HepG2 (cell line): ENCODE results near the gene SYNGR2. TPM values are rescaled to one million over a fixed set of nuclear protein-coding genes. Genes with fewer than 3 reads are reported as not detected.

Experiments
- ATAC-seq: fragments of 200-7000 bp; cut with Tn5 transposase; 3 replicates; pipeline ENCODE4 v1.9.1; 2020; ENCODE audit warnings: mild to moderate bottlenecking, moderate library complexity
- BruUV-seq: library from RNA; stranded (reverse); fragments of 400-500 nt; replicated peaks from 2 replicates; lab custom pipeline; 2021; lab: Mats Ljungman, UMichigan
- CTCF ChIA-PET: fragments of 300-600 bp; formaldehyde crosslinking; extraction: SDS; loops from one replicate; lab custom pipeline; 2021; ENCODE audit warnings: low total read pairs, inconsistent platforms, low intra/inter-chr PET ratio; lab: Yijun Ruan, JAX
- POLR2A ChIA-PET: fragments of 350-600 bp; sonication (Branson Sonifier 250); formaldehyde crosslinking; loops from one replicate; lab custom pipeline; 2020; ENCODE audit warnings: antibody characterized with exemption, inconsistent platforms; lab: Yijun Ruan, JAX
- DNase-seq: peaks from one replicate; pipeline ENCODE4 v3.0.0-alpha.2; 2015; ENCODE audit warnings: low spot score
- FAIRE-seq: peaks from 3 replicates; lab custom pipeline; 2011; peaks lifted over from hg19 to GRCh38; lab: Jason Lieb, UNC
- H2AFZ ChIP-seq: one replicate; pipeline ENCODE4 v1.6.1; 2011; ENCODE audit warnings: low read length, inconsistent platforms
- H3K27ac ChIP-seq: fragments of 300-600 bp; 3 replicates; pipeline ENCODE4 v1.8.0; 2011; ENCODE audit warnings: mixed run types, mild to moderate bottlenecking, mixed read lengths, low read length, inconsistent platforms; ENCODE audit not compliant: insufficient read depth; ENCODE audit errors: extremely low read length
- H3K27me3 ChIP-seq, 2 experiments: fragments of 200-600 bp in 1 of 2; 2 replicates in 1 of 2; 3 replicates in 1 of 2; pipeline versions ENCODE4 v1.6.0 to v1.8.0; 2011; ENCODE audit warnings: low read length in 2 of 2, mild to moderate bottlenecking in 2 of 2, moderate library complexity in 2 of 2, inconsistent platforms in 1 of 2; ENCODE audit not compliant: insufficient read depth in 2 of 2, control insufficient read depth in 1 of 2
- H3K36me3 ChIP-seq, 2 experiments: fragments of 200-600 bp in 1 of 2; replicated peaks in 1 of 2; 2 replicates in 1 of 2; 3 replicates in 1 of 2; pipeline versions ENCODE4 v1.5.1 to v1.8.0; 2011; ENCODE audit warnings: low read length in 2 of 2, inconsistent platforms in 1 of 2; ENCODE audit not compliant: insufficient read depth in 2 of 2, control insufficient read depth in 1 of 2
- H3K4me1 ChIP-seq: 2 replicates; pipeline ENCODE4 v1.5.1; 2012; ENCODE audit warnings: low read length, inconsistent platforms; ENCODE audit not compliant: insufficient read depth
- H3K4me2 ChIP-seq: 2 replicates; pipeline ENCODE4 v1.6.0; 2011; ENCODE audit warnings: low read depth, low read length, inconsistent platforms
- H3K4me3 ChIP-seq, 3 experiments: fragments of 200-600 bp in 1 of 3; sonication (generic), shearing (Covaris generic) in 1 of 3; replicated peaks in 1 of 3; 2 replicates each; pipeline ENCODE4 v1.5.1; 2011 to 2016; ENCODE audit warnings: low read length in 3 of 3, inconsistent platforms in 2 of 3, low read depth in 2 of 3, mild to moderate bottlenecking in 2 of 3, control low read depth in 1 of 3, mixed read lengths in 1 of 3; ENCODE audit not compliant: insufficient read depth in 1 of 3
- H3K79me2 ChIP-seq: one replicate; pipeline ENCODE4 v1.6.1; 2011; ENCODE audit warnings: low read length, inconsistent platforms; ENCODE audit not compliant: insufficient read depth
- H3K9ac ChIP-seq: 2 replicates; pipeline ENCODE4 v1.6.0; 2011; ENCODE audit warnings: mild to moderate bottlenecking, low read depth, low read length, inconsistent platforms; ENCODE audit not compliant: insufficient read depth
- H3K9me3 ChIP-seq: 2 replicates; pipeline ENCODE4 v1.5.1; 2012; ENCODE audit warnings: mild to moderate bottlenecking, low read length
- H4K20me1 ChIP-seq: 2 replicates; pipeline ENCODE4 v1.6.0; 2011; ENCODE audit warnings: inconsistent platforms, mild to moderate bottlenecking, low read length, moderate library complexity; ENCODE audit not compliant: insufficient read depth
- AGO1 ChIP-seq: fragments of 200-400 bp; formaldehyde crosslinking; IDR thresholded peaks from 2 replicates; pipeline ENCODE4 v1.6.1; 2017; ENCODE audit warnings: mild to moderate bottlenecking, low read depth, low read length, moderate library complexity; ENCODE audit not compliant: poor library complexity, severe bottlenecking
- MTF1 ChIP-seq: sonication (generic); formaldehyde crosslinking; IDR thresholded peaks from 2 replicates; pipeline ENCODE4 v1.5.0; 2020; ENCODE audit warnings: missing genetic modification reagents
- POLR2AphosphoS5 ChIP-seq: IDR thresholded peaks from 2 replicates; pipeline ENCODE4 v1.6.1; 2012; ENCODE audit warnings: low read depth, low read length
- RBM22 ChIP-seq: fragments of 200-400 bp; formaldehyde crosslinking; optimal IDR thresholded peaks from 2 replicates; pipeline ENCODE3; 2017; ENCODE audit warnings: mild to moderate bottlenecking, low read length, moderate library complexity
- ZNF232 ChIP-seq: sonication (generic); formaldehyde crosslinking; IDR thresholded peaks from 2 replicates; pipeline ENCODE4 v1.4.0; 2020; ENCODE audit warnings: missing genetic modification reagents, borderline replicate concordance
- ZNF891 ChIP-seq: sonication (generic); formaldehyde crosslinking; IDR thresholded peaks from 2 replicates; pipeline ENCODE4 v1.5.0; 2020; ENCODE audit warnings: mild to moderate bottlenecking, missing genetic modification reagents
- WGBS: methylation state at CpG from one replicate; pipeline ENCODE4 v1.1.6; 2017; ENCODE audit warnings: low lambda C conversion rate; 5-methylcytosine and 5-hydroxymethylcytosine counted together
- in situ Hi-C: cut with HindIII; loops from 2 replicates; pipeline ENCODE4 v1.10.0; 2017; ENCODE audit warnings: low pct_unique_long_range_greater_than_20kb; ENCODE audit not compliant: extremely low pct_ligation_motif_present
- intact Hi-C: fragments of 100-400 bp; cut with micrococcal nuclease; formaldehyde crosslinking; loops from one replicate; pipeline ENCODE4 v1.10.0; 2022; ENCODE audit not compliant: unreplicated experiment
- polyA plus RNA-seq, 8 experiments: library from polyadenylated mRNA; depleted of rRNA in 3 of 8; stranded (reverse) in 7 of 8; unstranded in 1 of 8; fragments of >200 nt; fragmentation: Illumina TruSeq in 4 of 8; extraction: Trizol in 4 of 8; gene quantifications; 2 replicates each; pipeline versions ENCODE4 v1.2.1 to v1.2.3, GENCODE V29; 2011 to 2016; ENCODE audit warnings: low read depth in 4 of 8, missing spikeins in 1 of 8, mixed read lengths in 1 of 8; ENCODE audit not compliant: insufficient read depth in 1 of 8
- total RNA-seq, 5 experiments: library from RNA; depleted of rRNA; stranded (reverse); fragments of >200 nt; fragmentation: Illumina TruSeq; extraction: Trizol; gene quantifications; 2 replicates each; pipeline ENCODE4 v1.2.3, GENCODE V29; 2016; ENCODE audit warnings: low read depth in 1 of 5
- TF ChIP-seq, protein P1 (sequence below): sonication (generic); formaldehyde crosslinking; IDR thresholded peaks from 2 replicates; pipeline ENCODE4 v1.4.0; 2020; ENCODE audit warnings: missing genetic modification reagents, mild to moderate bottlenecking, borderline replicate concordance
- TF ChIP-seq, protein P2 (sequence below): sonication (generic); formaldehyde crosslinking; IDR thresholded peaks from 2 replicates; pipeline ENCODE4 v1.5.0; 2020; ENCODE audit warnings: missing genetic modification reagents
- TF ChIP-seq, protein P3 (sequence below): sonication (generic); formaldehyde crosslinking; IDR thresholded peaks from 2 replicates; pipeline ENCODE4 v1.9.0; 2022; ENCODE audit warnings: low read depth, missing genetic modification reagents
- TF ChIP-seq, protein P4 (sequence below): sonication (generic); formaldehyde crosslinking; IDR thresholded peaks from 2 replicates; pipeline ENCODE4 v1.8.1; 2023; ENCODE audit warnings: mild to moderate bottlenecking, missing genetic modification reagents

SYNGR2 gene
- total and polyA plus RNA-seq, 2 of the 13 experiments (the other 11 are each of a cell fraction or from before 2014, with no cell fraction given) = 46.7 to 170 TPM

DNA sequence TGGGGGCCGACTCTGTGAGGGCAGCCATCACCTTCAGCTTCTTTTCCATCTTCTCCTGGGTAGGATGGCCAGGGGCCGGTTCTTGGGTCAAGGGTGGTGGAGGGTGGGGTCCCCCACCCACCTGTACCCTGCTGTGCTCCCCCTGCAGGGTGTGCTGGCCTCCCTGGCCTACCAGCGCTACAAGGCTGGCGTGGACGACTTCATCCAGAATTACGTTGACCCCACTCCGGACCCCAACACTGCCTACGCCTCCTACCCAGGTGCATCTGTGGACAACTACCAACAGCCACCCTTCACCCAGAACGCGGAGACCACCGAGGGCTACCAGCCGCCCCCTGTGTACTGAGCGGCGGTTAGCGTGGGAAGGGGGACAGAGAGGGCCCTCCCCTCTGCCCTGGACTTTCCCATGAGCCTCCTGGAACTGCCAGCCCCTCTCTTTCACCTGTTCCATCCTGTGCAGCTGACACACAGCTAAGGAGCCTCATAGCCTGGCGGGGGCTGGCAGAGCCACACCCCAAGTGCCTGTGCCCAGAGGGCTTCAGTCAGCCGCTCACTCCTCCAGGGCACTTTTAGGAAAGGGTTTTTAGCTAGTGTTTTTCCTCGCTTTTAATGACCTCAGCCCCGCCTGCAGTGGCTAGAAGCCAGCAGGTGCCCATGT, 3.3 kb downstream of the SYNGR2 start (continued):
- TF ChIP-seq, protein P1, sequence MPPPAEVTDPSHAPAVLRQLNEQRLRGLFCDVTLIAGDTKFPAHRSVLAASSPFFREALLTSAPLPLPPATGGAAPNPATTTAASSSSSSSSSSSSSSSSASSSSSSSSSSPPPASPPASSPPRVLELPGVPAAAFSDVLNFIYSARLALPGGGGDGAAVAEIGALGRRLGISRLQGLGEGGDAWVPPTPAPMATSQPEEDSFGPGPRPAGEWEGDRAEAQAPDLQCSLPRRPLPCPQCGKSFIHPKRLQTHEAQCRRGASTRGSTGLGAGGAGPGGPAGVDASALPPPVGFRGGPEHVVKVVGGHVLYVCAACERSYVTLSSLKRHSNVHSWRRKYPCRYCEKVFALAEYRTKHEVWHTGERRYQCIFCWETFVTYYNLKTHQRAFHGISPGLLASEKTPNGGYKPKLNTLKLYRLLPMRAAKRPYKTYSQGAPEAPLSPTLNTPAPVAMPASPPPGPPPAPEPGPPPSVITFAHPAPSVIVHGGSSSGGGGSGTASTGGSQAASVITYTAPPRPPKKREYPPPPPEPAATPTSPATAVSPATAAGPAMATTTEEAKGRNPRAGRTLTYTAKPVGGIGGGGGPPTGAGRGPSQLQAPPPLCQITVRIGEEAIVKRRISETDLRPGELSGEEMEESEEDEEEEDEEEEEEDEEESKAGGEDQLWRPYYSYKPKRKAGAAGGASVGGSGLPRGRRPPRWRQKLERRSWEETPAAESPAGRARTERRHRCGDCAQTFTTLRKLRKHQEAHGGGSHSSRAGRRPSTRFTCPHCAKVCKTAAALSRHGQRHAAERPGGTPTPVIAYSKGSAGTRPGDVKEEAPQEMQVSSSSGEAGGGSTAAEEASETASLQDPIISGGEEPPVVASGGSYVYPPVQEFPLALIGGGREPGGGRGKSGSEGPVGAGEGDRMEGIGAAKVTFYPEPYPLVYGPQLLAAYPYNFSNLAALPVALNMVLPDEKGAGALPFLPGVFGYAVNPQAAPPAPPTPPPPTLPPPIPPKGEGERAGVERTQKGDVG (CRISPR knock-in tag) = 0 out of 2 replicates have a peak, but pooled peaks have one; percentile 47
- TF ChIP-seq AGO1 (peak; percentile 5), POLR2AphosphoS5 (peak; percentile 15; the same call in 1 of the 2 replicates)

DNA sequence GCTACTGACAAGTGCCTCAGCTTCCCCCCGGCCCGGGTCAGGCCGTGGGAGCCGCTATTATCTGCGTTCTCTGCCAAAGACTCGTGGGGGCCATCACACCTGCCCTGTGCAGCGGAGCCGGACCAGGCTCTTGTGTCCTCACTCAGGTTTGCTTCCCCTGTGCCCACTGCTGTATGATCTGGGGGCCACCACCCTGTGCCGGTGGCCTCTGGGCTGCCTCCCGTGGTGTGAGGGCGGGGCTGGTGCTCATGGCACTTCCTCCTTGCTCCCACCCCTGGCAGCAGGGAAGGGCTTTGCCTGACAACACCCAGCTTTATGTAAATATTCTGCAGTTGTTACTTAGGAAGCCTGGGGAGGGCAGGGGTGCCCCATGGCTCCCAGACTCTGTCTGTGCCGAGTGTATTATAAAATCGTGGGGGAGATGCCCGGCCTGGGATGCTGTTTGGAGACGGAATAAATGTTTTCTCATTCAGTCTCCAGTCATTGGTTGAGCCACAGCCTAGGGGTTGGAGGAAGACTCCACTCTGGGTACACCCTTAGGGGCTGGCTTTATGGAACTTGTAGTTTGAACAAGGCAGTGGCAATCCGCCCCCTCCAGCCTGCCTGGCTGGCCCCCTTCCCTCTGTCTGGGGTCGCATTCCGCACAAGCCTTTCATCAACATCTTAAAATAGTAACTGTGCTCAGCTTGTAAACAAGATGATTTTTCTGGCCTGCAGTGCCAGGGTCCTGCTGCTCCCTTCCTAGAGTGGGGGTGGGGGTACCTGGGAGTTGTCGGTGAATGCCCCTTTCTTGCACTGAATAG, 4.1 kb downstream of the SYNGR2 start:
- intact Hi-C loops (no loop called here), in situ Hi-C loops (no loop called here)
- Histone ChIP-seq H4K20me1 (peaks cover 5% of the 10 kb centered on the region; the same call in 1 of the 2 replicates), H3K4me3 (no peak overlapping the region), H3K79me2 (peaks cover 8% of the 10 kb centered on the region), H3K4me2 (no peak overlapping the region), H3K36me3 (peaks cover 10 to 40% of the 10 kb centered on the region in 2 experiments), H3K9ac (no peak overlapping the region), H3K9me3 (no peaks in the 10 kb centered on the region), H3K4me1 (peaks cover 45% of the 10 kb centered on the region), H2AFZ (no peak overlapping the region), H3K27me3 (no peaks in the 10 kb centered on the region), H3K27ac (no peak overlapping the region)
- POLR2A ChIA-PET = interaction anchor here (1.7 kb wide), 1 partner anchor 15 kb away, joined by 6 read pairs; the partner anchor contains the start of genes AFMID and TK1
- CTCF ChIA-PET = no interaction called here
- BruUV-seq = no TSS peak
- FAIRE-seq (no peak), DNase-seq (no peak), ATAC-seq (no peak)
- WGBS = 90% methylated on average over 19 of the region's 19 CpGs
- TF ChIP-seq ZNF232 (no peak), ZNF891 (CRISPR knock-in tag) (no peak), MTF1 (no peak), RBM22 (peak; percentile 66), AGO1 (peak; percentile 47)
- TF ChIP-seq, protein P2, sequence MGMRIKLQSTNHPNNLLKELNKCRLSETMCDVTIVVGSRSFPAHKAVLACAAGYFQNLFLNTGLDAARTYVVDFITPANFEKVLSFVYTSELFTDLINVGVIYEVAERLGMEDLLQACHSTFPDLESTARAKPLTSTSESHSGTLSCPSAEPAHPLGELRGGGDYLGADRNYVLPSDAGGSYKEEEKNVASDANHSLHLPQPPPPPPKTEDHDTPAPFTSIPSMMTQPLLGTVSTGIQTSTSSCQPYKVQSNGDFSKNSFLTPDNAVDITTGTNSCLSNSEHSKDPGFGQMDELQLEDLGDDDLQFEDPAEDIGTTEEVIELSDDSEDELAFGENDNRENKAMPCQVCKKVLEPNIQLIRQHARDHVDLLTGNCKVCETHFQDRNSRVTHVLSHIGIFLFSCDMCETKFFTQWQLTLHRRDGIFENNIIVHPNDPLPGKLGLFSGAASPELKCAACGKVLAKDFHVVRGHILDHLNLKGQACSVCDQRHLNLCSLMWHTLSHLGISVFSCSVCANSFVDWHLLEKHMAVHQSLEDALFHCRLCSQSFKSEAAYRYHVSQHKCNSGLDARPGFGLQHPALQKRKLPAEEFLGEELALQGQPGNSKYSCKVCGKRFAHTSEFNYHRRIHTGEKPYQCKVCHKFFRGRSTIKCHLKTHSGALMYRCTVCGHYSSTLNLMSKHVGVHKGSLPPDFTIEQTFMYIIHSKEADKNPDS (CRISPR knock-in tag) = no peak
- TF ChIP-seq, protein P3, sequence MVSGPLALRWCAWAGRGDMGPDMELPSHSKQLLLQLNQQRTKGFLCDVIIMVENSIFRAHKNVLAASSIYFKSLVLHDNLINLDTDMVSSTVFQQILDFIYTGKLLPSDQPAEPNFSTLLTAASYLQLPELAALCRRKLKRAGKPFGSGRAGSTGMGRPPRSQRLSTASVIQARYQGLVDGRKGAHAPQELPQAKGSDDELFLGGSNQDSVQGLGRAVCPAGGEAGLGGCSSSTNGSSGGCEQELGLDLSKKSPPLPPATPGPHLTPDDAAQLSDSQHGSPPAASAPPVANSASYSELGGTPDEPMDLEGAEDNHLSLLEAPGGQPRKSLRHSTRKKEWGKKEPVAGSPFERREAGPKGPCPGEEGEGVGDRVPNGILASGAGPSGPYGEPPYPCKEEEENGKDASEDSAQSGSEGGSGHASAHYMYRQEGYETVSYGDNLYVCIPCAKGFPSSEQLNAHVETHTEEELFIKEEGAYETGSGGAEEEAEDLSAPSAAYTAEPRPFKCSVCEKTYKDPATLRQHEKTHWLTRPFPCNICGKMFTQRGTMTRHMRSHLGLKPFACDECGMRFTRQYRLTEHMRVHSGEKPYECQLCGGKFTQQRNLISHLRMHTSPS (CRISPR knock-in tag) = no peak
- TF ChIP-seq, protein P4, sequence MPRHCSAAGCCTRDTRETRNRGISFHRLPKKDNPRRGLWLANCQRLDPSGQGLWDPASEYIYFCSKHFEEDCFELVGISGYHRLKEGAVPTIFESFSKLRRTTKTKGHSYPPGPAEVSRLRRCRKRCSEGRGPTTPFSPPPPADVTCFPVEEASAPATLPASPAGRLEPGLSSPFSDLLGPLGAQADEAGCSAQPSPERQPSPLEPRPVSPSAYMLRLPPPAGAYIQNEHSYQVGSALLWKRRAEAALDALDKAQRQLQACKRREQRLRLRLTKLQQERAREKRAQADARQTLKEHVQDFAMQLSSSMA (CRISPR knock-in tag) = 0 out of 2 replicates have a peak, but pooled peaks have one; percentile 29
